Activated CD4-positive, alpha-beta T cell treated with anti-CD3 and anti-CD28 coated beads for 4 hours (primary cell): ENCODE results near the gene SNX8.
A peak's percentile ranks its signal among the peaks of the same experiment; 100 is the strongest.
"Not testable (repeated sequence)": the region's sequence is repeated elsewhere in the genome, so short reads cannot be mapped to it uniquely, and the experiment has no call there.

Source experiments
- DNase-seq, 2 donors: peaks; one replicate each; pipeline ENCODE4 v3.0.0-alpha.2; 2020

SNX8 gene

GRCh38 chr7:2314209-2314955, at the start of gene SNX8:
SNX8 (minus strand) TSS chr7:2314441; CDS start chr7:2314421, 20 bp downstream.
- DNase-seq, result peak; percentile 92 to 94

- no peak for DNase-seq
These were observed 48.3 kb upstream of the SNX8 start for GRCh38 chr7:2362385-2363088.

GRCh38 chr7:2360796-2361195, 46.6 kb upstream of the SNX8 start:
- DNase-seq, result no peak

- no peak for DNase-seq
These were observed 45.4 kb upstream of the SNX8 start for GRCh38 chr7:2359610-2360009.

- DNase-seq, result no peak
These were observed 44.8 kb upstream of the SNX8 start for GRCh38 chr7:2358968-2359527.

GRCh38 chr7:2357571-2357970, 43.3 kb upstream of the SNX8 start:
- no peak for DNase-seq

- no peak for DNase-seq
These were observed 42.9 kb upstream of the SNX8 start for GRCh38 chr7:2357165-2357564.

- DNase-seq, result no peak
These were observed 41.4 kb upstream of the SNX8 start for GRCh38 chr7:2355705-2356008.

GRCh38 chr7:2354939-2355704, 40.9 kb upstream of the SNX8 start:
- DNase-seq, result peak in 1 of 2 donors; percentile 25

- peak; percentile 89 to 93 for DNase-seq
These were observed 40.1 kb upstream of the SNX8 start, which contains the start of gene EIF3B for GRCh38 chr7:2354186-2354938. EIF3B (plus strand) TSS chr7:2354827; CDS start chr7:2354922, 95 bp downstream.

GRCh38 chr7:2353936-2354185, 39.6 kb upstream of the SNX8 start:
- DNase-seq, result peak; percentile 90 to 93

- no peak for DNase-seq
These were observed 39.1 kb upstream of the SNX8 start for GRCh38 chr7:2353113-2353935.

GRCh38 chr7:2350861-2351260, 36.6 kb upstream of the SNX8 start:
- no peak for DNase-seq

- no peak for DNase-seq
These were observed 35.8 kb upstream of the SNX8 start for GRCh38 chr7:2350055-2350454.

GRCh38 chr7:2347351-2348063, 33.3 kb upstream of the SNX8 start:
- not testable (repeated sequence) for DNase-seq

- DNase-seq, result no peak
These were observed 22.5 kb upstream of the SNX8 start for GRCh38 chr7:2336626-2337299.

- not testable (repeated sequence) for DNase-seq
These were observed 18.5 kb upstream of the SNX8 start for GRCh38 chr7:2332606-2333231.

- no peak for DNase-seq
These were observed 17.5 kb upstream of the SNX8 start for GRCh38 chr7:2331707-2332106.

GRCh38 chr7:2330493-2330892, 16.3 kb upstream of the SNX8 start:
- DNase-seq, result no peak

- DNase-seq, result no peak
These were observed 12.7 kb upstream of the SNX8 start for GRCh38 chr7:2326951-2327350.
